Upper lobe of left lung (tissue), 4 donors: Measurements from ENCODE around the gene CEP70.

Source experiments
- POLR2A ChIP-seq, 4 donors: fragments of 450-650 bp; IDR thresholded peaks; one replicate each; pipeline ENCODE4 v1.5.1; 2016 to 2017; ENCODE audit warnings: antibody characterized with exemption in 4 of 4, mild to moderate bottlenecking in 2 of 4
- POLR2AphosphoS5 ChIP-seq, 2 donors: sonication (generic); formaldehyde crosslinking; IDR thresholded peaks; one replicate each; pipeline ENCODE4 v1.5.1; 2017; ENCODE audit warnings: antibody characterized with exemption in 2 of 2
- TF ChIP-seq, protein P1 (sequence below), 6 experiments: fragments of 450-650 bp in 4 of 6; fragments of 200-600 bp in 2 of 6; sonication (generic) in 2 of 6; IDR thresholded peaks; one replicate each; pipeline ENCODE4 v1.5.1; 2016 to 2019; ENCODE audit warnings: antibody characterized with exemption in 6 of 6

DNA sequence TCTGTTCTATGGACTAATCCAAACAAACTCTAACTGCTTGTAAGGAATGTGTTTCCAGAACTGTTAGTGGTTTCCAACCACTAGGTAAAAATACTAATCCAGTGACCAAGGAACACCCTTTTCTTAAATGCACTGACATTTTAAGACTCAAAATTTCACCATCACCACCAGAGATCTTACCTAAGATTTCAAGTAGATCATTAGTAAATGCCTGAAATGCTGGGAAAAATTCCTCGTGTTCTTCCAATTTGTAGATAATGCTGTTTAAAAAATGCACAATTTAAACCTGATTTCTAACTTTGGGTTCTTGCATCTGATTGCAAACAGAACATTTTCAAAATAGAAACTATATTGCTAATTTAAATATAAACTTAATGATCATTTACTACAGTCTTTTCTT is 96.2 kb downstream of the CEP70 start:
- TF ChIP-seq, protein P1, sequence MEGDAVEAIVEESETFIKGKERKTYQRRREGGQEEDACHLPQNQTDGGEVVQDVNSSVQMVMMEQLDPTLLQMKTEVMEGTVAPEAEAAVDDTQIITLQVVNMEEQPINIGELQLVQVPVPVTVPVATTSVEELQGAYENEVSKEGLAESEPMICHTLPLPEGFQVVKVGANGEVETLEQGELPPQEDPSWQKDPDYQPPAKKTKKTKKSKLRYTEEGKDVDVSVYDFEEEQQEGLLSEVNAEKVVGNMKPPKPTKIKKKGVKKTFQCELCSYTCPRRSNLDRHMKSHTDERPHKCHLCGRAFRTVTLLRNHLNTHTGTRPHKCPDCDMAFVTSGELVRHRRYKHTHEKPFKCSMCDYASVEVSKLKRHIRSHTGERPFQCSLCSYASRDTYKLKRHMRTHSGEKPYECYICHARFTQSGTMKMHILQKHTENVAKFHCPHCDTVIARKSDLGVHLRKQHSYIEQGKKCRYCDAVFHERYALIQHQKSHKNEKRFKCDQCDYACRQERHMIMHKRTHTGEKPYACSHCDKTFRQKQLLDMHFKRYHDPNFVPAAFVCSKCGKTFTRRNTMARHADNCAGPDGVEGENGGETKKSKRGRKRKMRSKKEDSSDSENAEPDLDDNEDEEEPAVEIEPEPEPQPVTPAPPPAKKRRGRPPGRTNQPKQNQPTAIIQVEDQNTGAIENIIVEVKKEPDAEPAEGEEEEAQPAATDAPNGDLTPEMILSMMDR (IDR thresholded peaks at IDR 0.05): no peak
- TF ChIP-seq POLR2AphosphoS5 (IDR thresholded peaks at IDR 0.05): no peak
- TF ChIP-seq POLR2A (IDR thresholded peaks at IDR 0.05): no peak
